Measurements from ENCODE around the gene PRKG1. TPM values are rescaled to one million over a fixed set of nuclear protein-coding genes. Genes with fewer than 3 reads are reported as not detected.

PRKG1 gene
- total and polyA plus RNA-seq, 2 of the 8 experiments (the other 6 are each of a cell fraction or from before 2014, with no cell fraction given): 4.2 to 15.2 TPM

- H4K20me1 ChIP-seq (replicated peaks in 1 of 2; ENCODE audit: control insufficient read depth in 1 of 2, insufficient read depth in 2 of 2, low read length in 2 of 2): no peaks in the 10 kb centered on the region
Measured at GRCh38 chr10:51765284-51765971, 691.1 kb downstream of the PRKG1 start.

More at GRCh38 chr10:51765284-51765971, 691.1 kb downstream of the PRKG1 start:
- CTCF ChIA-PET (ENCODE audit: partially characterized antibody): interaction anchor here (0.7 to 1.9 kb wide), 2 partner anchors 15 to 17 kb away, joined by 3 to 4 read pairs; no protein-coding TSS in a partner anchor
- H3K4ac ChIP-seq (replicated peaks; ENCODE audit: insufficient read length, low read depth, low read length): no peak overlapping the region
- TF ChIP-seq SP4 (IDR thresholded peaks at IDR 0.05; ENCODE audit: low read length): no peak
- no peak for TF ChIP-seq TAF7 (optimal IDR thresholded peaks at IDR 0.05; ENCODE audit: borderline replicate concordance, low read depth, low read length)
- TF ChIP-seq GABPA (IDR thresholded peaks at IDR 0.05; ENCODE audit: borderline replicate concordance, insufficient read depth, low read length): no peak
- TF ChIP-seq EZH2 (IDR thresholded peaks at IDR 0.05; ENCODE audit: low read depth, low read length, severe bottlenecking): no peak
- no peak for TF ChIP-seq E2F6 (IDR thresholded peaks at IDR 0.05)
- no peak for TF ChIP-seq CEBPB (IDR thresholded peaks at IDR 0.05; ENCODE audit: low read depth, low read length)
- TF ChIP-seq POLR2AphosphoS5 (IDR thresholded peaks at IDR 0.05; ENCODE audit: low read depth, low read length): no peak
- no peak for TF ChIP-seq CREB1 (IDR thresholded peaks at IDR 0.05)
- no peak for TF ChIP-seq NRF1 (IDR thresholded peaks at IDR 0.05; ENCODE audit: low read depth, low read length)
- TF ChIP-seq RBBP5 (IDR thresholded peaks at IDR 0.05; ENCODE audit: borderline replicate concordance, low read depth, low read length): no peak
- TF ChIP-seq CBX5 (IDR thresholded peaks at IDR 0.05; ENCODE audit: low read depth, low read length): no peak
- no peak for TF ChIP-seq JUND (IDR thresholded peaks at IDR 0.05; ENCODE audit: low read length)
- FAIRE-seq: no peak
- H2BK120ac ChIP-seq (replicated peaks; ENCODE audit: low read depth, low read length): no peak overlapping the region
- no peak overlapping the region for H2AK5ac ChIP-seq (ENCODE audit: low read depth, low read length)
- H3K79me2 ChIP-seq (ENCODE audit: control insufficient read depth in 1 of 2, insufficient read depth in 2 of 2, low read length in 2 of 2): no peaks in the 10 kb centered on the region
- H3K56ac ChIP-seq (replicated peaks; ENCODE audit: insufficient read length, low read depth, low read length): no peak overlapping the region
- no peak overlapping the region for H3K4me2 ChIP-seq (ENCODE audit: insufficient read depth in 1 of 2, low read depth in 2 of 2, low read length in 2 of 2)
- H3K9me3 ChIP-seq (ENCODE audit: insufficient read depth in 2 of 2, low read depth in 1 of 2, low read length in 1 of 2): 0 out of 4 replicates have a peak, but pooled peaks cover 0 to 7% of the 10 kb centered on the region in 2 experiments
- no peak overlapping the region for H3K14ac ChIP-seq (ENCODE audit: insufficient read length)
- no peak overlapping the region for H3K18ac ChIP-seq (ENCODE audit: extremely low read depth, low read length)
- H3K9ac ChIP-seq (replicated peaks in 1 of 4; ENCODE audit: extremely low read depth in 1 of 4, low read depth in 3 of 4, low read length in 3 of 4): no peak overlapping the region
- H3K23me2 ChIP-seq (ENCODE audit: low read depth, low read length): no peaks in the 10 kb centered on the region
- H4K5ac ChIP-seq (ENCODE audit: insufficient read length, low read depth, low read length): no peak overlapping the region
- WGBS, 2 experiments (ENCODE audit: extremely low coverage in 1 of 2, insufficient coverage in 1 of 2, insufficient read length in 1 of 2, insufficient replicate concordance in 2 of 2, low coverage in 1 of 2, low lambda C conversion rate in 2 of 2, missing lambda C conversion rate in 1 of 2): 100% methylated on average over 1 of the region's 1 CpG; no CpG with 5 or more reads in 1 of the 2 experiments
- peaks cover 0 to 2% (median 0%) of the 10 kb centered on the region in 4 experiments; a peak in 1 of 7 replicates for H3K4me1 ChIP-seq (replicated peaks in 1 of 4; ENCODE audit: control insufficient read depth in 3 of 4, insufficient read depth in 4 of 4, low read length in 3 of 4)
- H2BK20ac ChIP-seq (ENCODE audit: low read length): no peak overlapping the region; the same call in 1 of the 2 replicates
- peak overlapping the region; percentile 39; the same call in 1 of the 2 replicates for H2BK5ac ChIP-seq (ENCODE audit: low read depth, low read length)
- no peak overlapping the region for H3K23ac ChIP-seq (ENCODE audit: insufficient read length)
- H4K91ac ChIP-seq (replicated peaks; ENCODE audit: insufficient read length, low read length): no peak overlapping the region
- no peak overlapping the region for H2BK12ac ChIP-seq (ENCODE audit: low read depth, low read length)
- POLR2A ChIA-PET (ENCODE audit: partially characterized antibody): interaction anchor here (1.2 kb wide), 1 partner anchor 8 kb away, joined by 3 read pairs; no protein-coding TSS in a partner anchor
- no peaks in the 10 kb centered on the region for H3K79me1 ChIP-seq (ENCODE audit: low read depth, low read length)
- no peak overlapping the region for H4K8ac ChIP-seq (ENCODE audit: extremely low read depth, insufficient read depth, low read length)
- H3K4me3 ChIP-seq (ENCODE audit: extremely low read depth in 1 of 4, insufficient read depth in 2 of 4, low read depth in 3 of 4, low read length in 4 of 4): no peak overlapping the region
- DNase-seq (ENCODE audit: low read depth in 1 of 2, low spot score in 2 of 2): no peak
- no peak overlapping the region for H2AFZ ChIP-seq (ENCODE audit: low read length)
- peaks cover 0 to 1% (median 0%) of the 10 kb centered on the region in 4 experiments; a peak in 1 of 7 replicates for H3K27me3 ChIP-seq (replicated peaks in 1 of 4; ENCODE audit: control insufficient read depth in 3 of 4, extremely low read depth in 1 of 4, insufficient read depth in 3 of 4, low read length in 3 of 4)
- H2BK15ac ChIP-seq (ENCODE audit: low read length): no peak overlapping the region
- no peak overlapping the region for H3K27ac ChIP-seq (ENCODE audit: low read depth, low read length)
- H3K36me3 ChIP-seq (ENCODE audit: control insufficient read depth in 2 of 4, insufficient read depth in 4 of 4, low read length in 3 of 4): no peaks in the 10 kb centered on the region; a peak in 1 of 8 replicates

Measured in H1 (cell line).